ENCODE measurements around the gene FAM107B. TPM values are rescaled to one million over a fixed set of nuclear protein-coding genes. Genes with fewer than 3 reads are reported as not detected.

The FAM107B gene
- total RNA-seq, 1 experiment from 2014 or later = 24.5 TPM

DNA sequence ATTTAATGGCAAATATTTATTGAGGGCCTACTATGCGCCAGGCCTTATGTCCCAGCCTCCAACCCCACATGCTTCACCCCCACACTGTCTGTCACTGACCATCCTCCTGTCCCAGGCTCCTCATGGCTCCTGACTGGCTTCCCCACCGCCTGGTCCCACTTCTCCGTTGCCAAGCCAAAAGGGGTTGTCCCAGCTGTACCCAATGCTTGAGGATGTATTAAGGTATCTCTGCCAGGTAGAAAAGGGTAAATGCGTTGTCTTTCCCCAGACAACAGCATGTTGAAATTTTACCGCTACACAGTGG, 275.1 kb downstream of the FAM107B start:
- Histone ChIP-seq H3K9me3 (ENCODE audit: control insufficient read depth, low read depth, low read length) (no peaks in the 10 kb centered on the region), H2AFZ (ENCODE audit: low read length) (no peak overlapping the region), H3K79me2 (ENCODE audit: insufficient read depth, low read length) (no peaks in the 10 kb centered on the region), H3K27ac (ENCODE audit: insufficient read length, low read depth, low read length) (no peak overlapping the region), H3K4me2 (ENCODE audit: insufficient read depth, insufficient read length, low read length) (no peak overlapping the region), H3K23ac (ENCODE audit: insufficient read length, low read depth, low read length) (no peak overlapping the region), H3K27me3 (ENCODE audit: insufficient read depth, low read length) (no peaks in the 10 kb centered on the region), H3K14ac (ENCODE audit: insufficient read depth, low read length) (no peak overlapping the region), H2BK120ac (ENCODE audit: low read depth, low read length, poor library complexity, severe bottlenecking) (no peak overlapping the region), H2BK12ac (ENCODE audit: insufficient read length, low read depth, low read length) (no peak overlapping the region), H3K56ac (ENCODE audit: insufficient read length, low read depth, low read length) (no peak overlapping the region), H4K91ac (ENCODE audit: insufficient read length, low read depth, low read length) (no peak overlapping the region), H3K4me1 (ENCODE audit: insufficient read depth, low read length) (peaks cover 2% of the 10 kb centered on the region; the same call in 1 of the 2 replicates), H3K23me2 (ENCODE audit: insufficient read length, low read depth, low read length, poor library complexity, severe bottlenecking) (no peaks in the 10 kb centered on the region), H3K9ac (ENCODE audit: extremely low read depth, insufficient read length, low read length) (no peak overlapping the region), H2AK5ac (ENCODE audit: insufficient read length, low read length) (no peak overlapping the region), H4K5ac (ENCODE audit: insufficient read length, low read depth, low read length) (no peak overlapping the region), H4K20me1 (ENCODE audit: control insufficient read depth, insufficient read depth, insufficient read length) (no peaks in the 10 kb centered on the region), H4K8ac (replicated peaks; ENCODE audit: insufficient read length, low read depth, low read length) (no peak overlapping the region), H2BK20ac (ENCODE audit: low read depth, low read length, poor library complexity, severe bottlenecking) (no peak overlapping the region), H3K18ac (ENCODE audit: insufficient read length, low read depth, low read length) (no peak overlapping the region), H3K4ac (ENCODE audit: low read depth, low read length) (no peak overlapping the region), H2BK5ac (ENCODE audit: insufficient read length, low read length) (no peak overlapping the region), H3K79me1 (ENCODE audit: insufficient read depth, low read depth, low read length, poor library complexity, severe bottlenecking) (no peaks in the 10 kb centered on the region), H3T11ph (ENCODE audit: low read length) (no peak overlapping the region), H2BK15ac (ENCODE audit: low read depth, low read length) (no peak overlapping the region)
- TF ChIP-seq, protein P1, sequence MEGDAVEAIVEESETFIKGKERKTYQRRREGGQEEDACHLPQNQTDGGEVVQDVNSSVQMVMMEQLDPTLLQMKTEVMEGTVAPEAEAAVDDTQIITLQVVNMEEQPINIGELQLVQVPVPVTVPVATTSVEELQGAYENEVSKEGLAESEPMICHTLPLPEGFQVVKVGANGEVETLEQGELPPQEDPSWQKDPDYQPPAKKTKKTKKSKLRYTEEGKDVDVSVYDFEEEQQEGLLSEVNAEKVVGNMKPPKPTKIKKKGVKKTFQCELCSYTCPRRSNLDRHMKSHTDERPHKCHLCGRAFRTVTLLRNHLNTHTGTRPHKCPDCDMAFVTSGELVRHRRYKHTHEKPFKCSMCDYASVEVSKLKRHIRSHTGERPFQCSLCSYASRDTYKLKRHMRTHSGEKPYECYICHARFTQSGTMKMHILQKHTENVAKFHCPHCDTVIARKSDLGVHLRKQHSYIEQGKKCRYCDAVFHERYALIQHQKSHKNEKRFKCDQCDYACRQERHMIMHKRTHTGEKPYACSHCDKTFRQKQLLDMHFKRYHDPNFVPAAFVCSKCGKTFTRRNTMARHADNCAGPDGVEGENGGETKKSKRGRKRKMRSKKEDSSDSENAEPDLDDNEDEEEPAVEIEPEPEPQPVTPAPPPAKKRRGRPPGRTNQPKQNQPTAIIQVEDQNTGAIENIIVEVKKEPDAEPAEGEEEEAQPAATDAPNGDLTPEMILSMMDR (conservative IDR thresholded peaks at IDR 0.05) = no peak
- Mint-ChIP-seq H3K4me3 (no peak overlapping the region; a peak in 1 of 5 replicates), H3K9me3 (no peaks in the 10 kb centered on the region), H3K27ac (no peak overlapping the region), H3K36me3 (ENCODE audit: insufficient read depth in 1 of 3, low read depth in 3 of 3) (no peaks in the 10 kb centered on the region), H3K27me3 (ENCODE audit: low read depth) (no peaks in the 10 kb centered on the region; the same call in 1 of the 2 replicates), H3K4me1 (peaks cover 16 to 22% of the 10 kb centered on the region in 2 experiments)
- WGBS (ENCODE audit: extremely low coverage, insufficient read length, low lambda C conversion rate) = no CpG with 5 or more reads among the region's 5 CpGs
- DNase-seq = no peak

Measured in H9 (cell line).